HG03469 (cell line): ENCODE measurements around the gene PRSS36.
"Not testable (repeated sequence)": the region's sequence is repeated elsewhere in the genome, so short reads cannot be mapped to it uniquely, and the experiment has no call there.

Source experiments
- ATAC-seq: cut with Tn5 transposase; IDR thresholded peaks from one replicate; pipeline ENCODE4 v1.9.1; 2021; ENCODE audit warnings: mild to moderate bottlenecking, moderate library complexity, moderate number of reproducible peaks; ENCODE audit not compliant: unreplicated experiment

The PRSS36 gene

GRCh38 chr16:31184888-31185287 lies 35.0 kb upstream of the PRSS36 start:
- ATAC-seq = no peak

GRCh38 chr16:31183432-31184428 lies 33.9 kb upstream of the PRSS36 start:
- ATAC-seq = no peak

- no peak for ATAC-seq
Measured at GRCh38 chr16:31182391-31182790, 32.5 kb upstream of the PRSS36 start.

- ATAC-seq = no peak
Measured at GRCh38 chr16:31181102-31181830, 31.4 kb upstream of the PRSS36 start.

GRCh38 chr16:31179747-31180459 lies 30.0 kb upstream of the PRSS36 start, which contains the start of gene FUS:
TSS of gene FUS (plus strand) at chr16:31180139. CDS start at chr16:31180215, 76 bp downstream.
- peak; percentile 41 for ATAC-seq

GRCh38 chr16:31179219-31179746 lies 29.4 kb upstream of the PRSS36 start:
- ATAC-seq = peak; percentile 2

- ATAC-seq = no peak
Measured at GRCh38 chr16:31177136-31177535, 27.3 kb upstream of the PRSS36 start.

- ATAC-seq = not testable (repeated sequence)
Measured at GRCh38 chr16:31170048-31170447, 20.2 kb upstream of the PRSS36 start.

- ATAC-seq = no peak
Measured at GRCh38 chr16:31168848-31169247, 19.0 kb upstream of the PRSS36 start.

GRCh38 chr16:31167315-31167714 lies 17.4 kb upstream of the PRSS36 start:
- no peak for ATAC-seq

- no peak for ATAC-seq
Measured at GRCh38 chr16:31157136-31157535, 7.3 kb upstream of the PRSS36 start.

GRCh38 chr16:31150976-31151375 lies 1.1 kb upstream of the PRSS36 start:
- ATAC-seq = not testable (repeated sequence)

- ATAC-seq = no peak
Measured at GRCh38 chr16:31149332-31149731, 534 bp downstream of the PRSS36 start.

GRCh38 chr16:31148896-31149295 lies 970 bp downstream of the PRSS36 start:
- no peak for ATAC-seq

- ATAC-seq = no peak
Measured at GRCh38 chr16:31148281-31148728, 1.6 kb downstream of the PRSS36 start.

GRCh38 chr16:31147574-31147973 lies 2.3 kb downstream of the PRSS36 start:
- no peak for ATAC-seq

GRCh38 chr16:31145398-31145990 lies 4.4 kb downstream of the PRSS36 start:
- no peak for ATAC-seq

- ATAC-seq = not testable (repeated sequence)
Measured at GRCh38 chr16:31144418-31144817, 5.4 kb downstream of the PRSS36 start.

GRCh38 chr16:31143694-31144148 lies 6.1 kb downstream of the PRSS36 start:
- ATAC-seq = no peak

- no peak for ATAC-seq
Measured at GRCh38 chr16:31143011-31143693, 6.7 kb downstream of the PRSS36 start.
